Keratinocyte (primary cell): ENCODE data around the gene SLC35A5. TPM values are rescaled to one million over a fixed set of nuclear protein-coding genes. Genes with fewer than 3 reads are reported as not detected.

ENCODE experiments used
- DNase-seq: peaks from one replicate; pipeline ENCODE4 v3.0.0-alpha.2; 2011; ENCODE audit warnings: low read depth, missing footprints, low spot score
- FAIRE-seq: peaks from 2 replicates; lab custom pipeline; 2011; peaks lifted over from hg19 to GRCh38; lab: Jason Lieb, UNC
- H2AFZ ChIP-seq: 2 replicates; pipeline ENCODE4 v1.6.0; 2012; ENCODE audit warnings: low read length, control low read depth, inconsistent platforms; ENCODE audit not compliant: control insufficient read depth
- H3K27ac ChIP-seq: 2 replicates; pipeline ENCODE4 v1.5.1; 2011; ENCODE audit warnings: low read length; ENCODE audit not compliant: control insufficient read depth, insufficient read depth
- H3K27me3 ChIP-seq: 3 replicates; pipeline ENCODE4 v1.6.0; 2011; ENCODE audit warnings: low read length; ENCODE audit not compliant: control insufficient read depth, insufficient read depth; ENCODE audit errors: extremely low read depth
- H3K36me3 ChIP-seq, 2 experiments: 2 replicates in 1 of 2; 3 replicates in 1 of 2; pipeline ENCODE4 v1.5.1; 2011; ENCODE audit warnings: low read length in 2 of 2, mild to moderate bottlenecking in 1 of 2; ENCODE audit not compliant: control insufficient read depth in 2 of 2, insufficient read depth in 2 of 2; ENCODE audit errors: extremely low read depth in 1 of 2
- H3K4me1 ChIP-seq: 3 replicates; pipeline ENCODE4 v1.5.1; 2011; ENCODE audit warnings: low read length; ENCODE audit not compliant: control insufficient read depth, insufficient read depth; ENCODE audit errors: extremely low read depth
- H3K4me2 ChIP-seq: 3 replicates; pipeline ENCODE4 v1.6.0; 2011; ENCODE audit warnings: low read depth, low read length; ENCODE audit not compliant: control insufficient read depth, insufficient read depth; ENCODE audit errors: extremely low read depth
- H3K4me3 ChIP-seq, 3 experiments: fragments of 200-600 bp in 1 of 3; sonication (generic) in 1 of 3; 2 replicates in 2 of 3; 3 replicates in 1 of 3; pipeline ENCODE4 v1.5.1; 2011 to 2016; ENCODE audit warnings: low read length in 3 of 3, mild to moderate bottlenecking in 3 of 3, control low read depth in 2 of 3, inconsistent platforms in 1 of 3, low read depth in 1 of 3, mixed read lengths in 1 of 3, mixed run types in 1 of 3, moderate library complexity in 1 of 3; ENCODE audit not compliant: control insufficient read depth in 2 of 3, insufficient read depth in 2 of 3; ENCODE audit errors: extremely low read depth in 1 of 3
- H3K79me2 ChIP-seq: 2 replicates; pipeline ENCODE4 v1.6.0; 2012; ENCODE audit warnings: low read length; ENCODE audit not compliant: control insufficient read depth, insufficient read depth
- H3K9ac ChIP-seq: 3 replicates; pipeline ENCODE4 v1.6.0; 2011; ENCODE audit warnings: low read length; ENCODE audit not compliant: control insufficient read depth, insufficient read depth; ENCODE audit errors: extremely low read depth
- H3K9me1 ChIP-seq: 3 replicates; pipeline ENCODE4 v1.6.0; 2011; ENCODE audit warnings: low read length; ENCODE audit not compliant: control insufficient read depth, insufficient read depth; ENCODE audit errors: extremely low read depth
- H3K9me3 ChIP-seq: 2 replicates; pipeline ENCODE4 v1.5.1; 2012; ENCODE audit warnings: low read depth, low read length; ENCODE audit not compliant: control insufficient read depth
- H4K20me1 ChIP-seq: 3 replicates; pipeline ENCODE4 v1.6.0; 2011; ENCODE audit warnings: low read length; ENCODE audit not compliant: control insufficient read depth, insufficient read depth; ENCODE audit errors: extremely low read depth
- CTCF ChIP-seq, 3 experiments: IDR thresholded peaks in 1 of 3; conservative IDR thresholded peaks in 1 of 3; optimal IDR thresholded peaks in 1 of 3; 2 replicates in 2 of 3; 3 replicates in 1 of 3; pipeline versions ENCODE3 to v1.5.1; 2011; ENCODE audit warnings: low read length in 3 of 3, mild to moderate bottlenecking in 3 of 3, moderate library complexity in 2 of 3, control low read depth in 1 of 3, inconsistent platforms in 1 of 3; ENCODE audit not compliant: insufficient read depth in 2 of 3; ENCODE audit errors: extremely low read depth in 1 of 3
- EZH2 ChIP-seq: IDR thresholded peaks from one replicate; pipeline ENCODE4 v1.6.1; 2012; ENCODE audit warnings: inconsistent platforms, mild to moderate bottlenecking, low read length, moderate library complexity
- dilution Hi-C: fragments of 300-500 bp; cut with MboI; formaldehyde crosslinking; loops from one replicate; pipeline ENCODE4 v1.7.0; 2020; ENCODE audit warnings: low sequenced_read_pairs; ENCODE audit not compliant: extremely low pct_ligation_motif_present
- polyA plus RNA-seq, 5 experiments: library from polyadenylated mRNA; depleted of rRNA in 3 of 5; stranded (reverse) in 3 of 5; stranded (forward) in 1 of 5; unstranded in 1 of 5; fragments of >200 nt; gene quantifications; 1 replicate in 1 of 5; 2 replicates in 3 of 5; 3 replicates in 1 of 5; pipeline versions ENCODE4 v1.2.1 to v1.2.3, GENCODE V29; 2011 to 2012; ENCODE audit warnings: missing spikeins in 2 of 5, low read depth in 1 of 5, low replicate concordance in 1 of 5

Gene SLC35A5
- polyA plus RNA-seq, 1 donor (not counting 4 experiments of a cell fraction or from before 2014, with no cell fraction given) = 31.8 TPM

- DNase-seq (no peak), FAIRE-seq (peak; percentile 43)
- Histone ChIP-seq H4K20me1 (no peaks in the 10 kb centered on the region), H3K79me2 (no peaks in the 10 kb centered on the region), H3K27ac (no peak overlapping the region), H3K4me3 (no peak overlapping the region), H3K4me2 (no peak overlapping the region), H3K9me3 (no peaks in the 10 kb centered on the region), H3K9ac (no peak overlapping the region), H3K36me3 (peaks cover 0 to 2% of the 10 kb centered on the region in 2 experiments), H3K27me3 (no peaks in the 10 kb centered on the region), H2AFZ (no peak overlapping the region), H3K9me1 (no peaks in the 10 kb centered on the region), H3K4me1 (no peaks in the 10 kb centered on the region)
- dilution Hi-C loops = no loop called here
- TF ChIP-seq EZH2 = no peak
- no peak for TF ChIP-seq CTCF (optimal IDR thresholded peaks at IDR 0.05 in 1 of 3, IDR thresholded peaks at IDR 0.05 in 1 of 3, conservative IDR thresholded peaks at IDR 0.05 in 1 of 3; ENCODE audit: extremely low read depth in 1 of 3, insufficient read depth in 2 of 3, low read length in 3 of 3)
Observed at GRCh38 chr3:112568642-112569041, 6.8 kb downstream of the SLC35A5 start.

- no peaks in the 10 kb centered on the region for H3K79me2 ChIP-seq
- no peak overlapping the region for H2AFZ ChIP-seq
- H3K36me3 ChIP-seq = peaks cover 0 to 5% of the 10 kb centered on the region in 2 experiments
- no peaks in the 10 kb centered on the region for H4K20me1 ChIP-seq
- dilution Hi-C loops = no loop called here
- no peak overlapping the region for H3K27ac ChIP-seq
- H3K27me3 ChIP-seq = no peaks in the 10 kb centered on the region
- no peak for FAIRE-seq
- DNase-seq = no peak
- TF ChIP-seq CTCF (optimal IDR thresholded peaks at IDR 0.05 in 1 of 3, IDR thresholded peaks at IDR 0.05 in 1 of 3, conservative IDR thresholded peaks at IDR 0.05 in 1 of 3; ENCODE audit: extremely low read depth in 1 of 3, insufficient read depth in 2 of 3, low read length in 3 of 3) (no peak), EZH2 (no peak)
- no peak overlapping the region for H3K9ac ChIP-seq
- H3K4me2 ChIP-seq = no peak overlapping the region
- H3K9me3 ChIP-seq = no peaks in the 10 kb centered on the region
- no peaks in the 10 kb centered on the region for H3K9me1 ChIP-seq
- H3K4me1 ChIP-seq = no peaks in the 10 kb centered on the region
- no peak overlapping the region for H3K4me3 ChIP-seq
Observed at GRCh38 chr3:112569265-112569664, 7.4 kb downstream of the SLC35A5 start.
